Kidney (tissue), 14 donors: ENCODE results near the gene TRIP10. TPM values are rescaled to one million over a fixed set of nuclear protein-coding genes. Genes with fewer than 3 reads are reported as not detected.

Source experiments
- DNase-seq, 5 donors: peaks; one replicate each; pipeline ENCODE4 v3.0.0-alpha.2; 2013 to 2020
- FAIRE-seq: peaks from 2 replicates; lab custom pipeline; 2012; peaks lifted over from hg19 to GRCh38; lab: Jason Lieb, UNC
- H3K27ac ChIP-seq, 2 donors: one replicate each; pipeline ENCODE4 v1.7.0; 2013; ENCODE audit warnings: low read depth in 2 of 2, low read length in 2 of 2, inconsistent platforms in 1 of 2
- H3K27me3 ChIP-seq: one replicate; pipeline ENCODE4 v1.7.1; 2013; ENCODE audit warnings: low read length, inconsistent platforms; ENCODE audit not compliant: control insufficient read depth, insufficient read depth
- H3K36me3 ChIP-seq, 3 donors: one replicate each; pipeline versions ENCODE4 v1.7.0 to v1.7.1; 2013; ENCODE audit warnings: low read length in 3 of 3, control low read depth in 1 of 3, inconsistent platforms in 1 of 3; ENCODE audit not compliant: insufficient read depth in 3 of 3, control insufficient read depth in 2 of 3
- H3K4me1 ChIP-seq, 3 donors: one replicate each; pipeline versions ENCODE4 v1.7.0 to v1.7.1; 2013; ENCODE audit warnings: low read length in 3 of 3, inconsistent platforms in 1 of 3, low read depth in 1 of 3; ENCODE audit not compliant: control insufficient read depth in 2 of 3, insufficient read depth in 2 of 3
- H3K4me3 ChIP-seq, 3 donors: one replicate each; pipeline versions ENCODE4 v1.7.0 to v1.8.1; 2013; ENCODE audit warnings: low read length in 3 of 3, control low read depth in 1 of 3, inconsistent platforms in 1 of 3
- H3K9ac ChIP-seq, 3 donors: one replicate each; pipeline versions ENCODE4 v1.7.0 to v1.7.1; 2013; ENCODE audit warnings: low read length in 3 of 3, control low read depth in 1 of 3, inconsistent platforms in 1 of 3
- H3K9me3 ChIP-seq, 3 donors: one replicate each; pipeline versions ENCODE4 v1.7.0 to v1.7.1; 2013; ENCODE audit warnings: low read length in 3 of 3, control low read depth in 1 of 3, inconsistent platforms in 1 of 3; ENCODE audit not compliant: control insufficient read depth in 2 of 3, insufficient read depth in 1 of 3
- CTCF ChIP-seq: IDR thresholded peaks from 3 replicates; pipeline ENCODE4 v1.5.1; 2012; ENCODE audit warnings: mild to moderate bottlenecking, moderate library complexity, borderline replicate concordance; ENCODE audit not compliant: insufficient read depth; ENCODE audit errors: extremely low read depth
- intact Hi-C: fragments of 100-400 bp; cut with DNase I; formaldehyde crosslinking; loops from one replicate; pipeline ENCODE4 v1.11.1; 2022
- polyA plus RNA-seq: library from polyadenylated mRNA; stranded (reverse); fragments of 350-450 nt; fragmentation: Illumina TruSeq; extraction: RNeasy Lipid Tissue Mini Kit (QIAGEN cat#74804); gene quantifications from one replicate; pipeline ENCODE4 v1.2.3, GENCODE V29; 2014; ENCODE audit warnings: low read depth, low replicate concordance; ENCODE audit not compliant: insufficient read depth
- total RNA-seq: library from RNA; stranded (reverse); fragmentation: NEBNext Ultra II Directional; extraction: Animal tissue kit (Norgen Biotek cat#: 25700); gene quantifications from one replicate; pipeline ENCODE4 v1.2.1, GENCODE V29; 2021
- donor health status: control.
- donor health status: control.
- donor health status: control.
- donor health status: control.
- donor health status: control.
- donor health status: DM: yes; HTN: yes; CAD: no.
- donor health status: Normal renal cell carcinoma (clear cell type).

The TRIP10 gene
- total and polyA plus RNA-seq, 2 donors from 2014 or later: 57.5 to 92.9 TPM

GRCh38 chr19:6791237-6791636 lies 51.8 kb downstream of the TRIP10 start:
- no peak overlapping the region for H3K27ac ChIP-seq
- no peak for FAIRE-seq
- H3K4me3 ChIP-seq: no peak overlapping the region
- H3K4me1 ChIP-seq: no peaks in the 10 kb centered on the region
- no peak for DNase-seq
- H3K36me3 ChIP-seq: no peaks in the 10 kb centered on the region
- peaks cover 0 to 5% (median 0%) of the 10 kb centered on the region in 3 donors for H3K9me3 ChIP-seq
- intact Hi-C loops: no loop called here
- H3K27me3 ChIP-seq: no peaks in the 10 kb centered on the region
- no peak for TF ChIP-seq CTCF
- no peak overlapping the region for H3K9ac ChIP-seq

- H3K36me3 ChIP-seq: no peaks in the 10 kb centered on the region
- DNase-seq (no peak), FAIRE-seq (no peak)
- no peaks in the 10 kb centered on the region for H3K27me3 ChIP-seq
- H3K4me1 ChIP-seq: no peaks in the 10 kb centered on the region
- no peak overlapping the region for H3K27ac ChIP-seq
- no peak overlapping the region for H3K9ac ChIP-seq
- no peak overlapping the region for H3K4me3 ChIP-seq
- intact Hi-C loops: no loop called here
- no peak for TF ChIP-seq CTCF
- peaks cover 0 to 5% (median 0%) of the 10 kb centered on the region in 3 donors for H3K9me3 ChIP-seq
These were observed 53.9 kb downstream of the TRIP10 start for GRCh38 chr19:6793411-6793810.

DNA sequence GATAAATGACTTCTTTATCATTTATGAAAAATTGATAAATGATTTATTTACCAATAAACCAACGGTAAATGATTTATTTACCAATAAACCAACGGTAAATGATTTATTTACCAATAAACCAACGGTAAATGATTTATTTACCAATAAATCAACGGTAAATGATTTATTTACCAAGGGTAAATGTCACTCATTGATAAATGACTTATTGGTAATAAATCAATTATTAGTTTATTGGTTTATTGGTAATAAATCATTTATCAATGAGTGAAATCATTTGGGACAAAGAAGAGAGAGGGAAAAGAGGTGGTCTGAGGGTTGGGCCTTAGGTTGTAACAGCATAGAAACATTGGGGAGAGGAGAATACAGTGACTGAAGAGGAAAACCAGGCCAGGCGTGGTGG lies 54.5 kb downstream of the TRIP10 start:
- Histone ChIP-seq H3K27ac (no peak overlapping the region), H3K4me1 (no peaks in the 10 kb centered on the region), H3K36me3 (no peaks in the 10 kb centered on the region), H3K9ac (no peak overlapping the region), H3K9me3 (peaks cover 0 to 5% (median 0%) of the 10 kb centered on the region in 3 donors), H3K27me3 (no peaks in the 10 kb centered on the region), H3K4me3 (no peak overlapping the region)
- TF ChIP-seq CTCF: no peak
- FAIRE-seq (no peak), DNase-seq (no peak)
- intact Hi-C loops: no loop called here

DNA sequence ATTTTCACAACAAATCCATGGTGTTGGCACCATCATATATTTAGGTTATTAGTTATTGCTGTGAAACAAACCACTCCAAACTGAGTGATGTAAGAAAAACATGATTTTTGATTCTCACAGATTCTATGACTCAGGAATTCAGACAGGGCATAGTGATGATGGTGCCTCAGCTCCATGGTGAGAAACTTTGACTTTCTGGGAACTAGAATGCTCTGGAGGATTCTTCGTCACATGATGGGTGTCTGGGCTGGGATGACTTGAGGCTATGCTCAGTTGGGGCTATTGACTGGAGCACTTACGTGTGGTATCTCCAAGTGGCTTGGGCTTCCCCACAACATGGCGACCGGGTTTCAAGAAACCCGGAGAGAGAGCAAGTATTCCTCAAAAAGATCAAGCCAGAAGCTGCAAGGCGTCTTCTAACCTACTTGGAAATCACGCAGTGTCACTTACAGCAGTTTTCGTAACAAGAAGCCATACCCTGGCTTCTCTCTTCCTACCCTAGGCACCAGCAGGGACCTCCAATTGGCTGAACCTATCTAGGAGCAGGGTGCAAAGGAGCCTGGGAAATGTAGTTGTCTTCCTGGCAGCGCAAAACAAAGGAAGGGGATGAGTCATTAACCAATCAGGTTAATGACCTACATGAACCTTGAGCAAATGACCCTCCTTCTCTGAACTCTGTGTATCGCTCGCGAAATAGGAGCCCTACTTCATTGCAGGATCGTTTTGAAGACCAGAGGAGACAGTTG lies 55.4 kb downstream of the TRIP10 start:
- H3K9me3 ChIP-seq: peaks cover 0 to 5% (median 0%) of the 10 kb centered on the region in 3 donors
- H3K27me3 ChIP-seq: no peaks in the 10 kb centered on the region
- no peaks in the 10 kb centered on the region for H3K4me1 ChIP-seq
- H3K27ac ChIP-seq: no peak overlapping the region
- H3K4me3 ChIP-seq: no peak overlapping the region
- DNase-seq: no peak
- H3K36me3 ChIP-seq: no peaks in the 10 kb centered on the region
- no peak overlapping the region for H3K9ac ChIP-seq
- FAIRE-seq: no peak
- intact Hi-C loops: no loop called here
- no peak for TF ChIP-seq CTCF
